ENCODE measurements around the gene TMEM150B.

Gene TMEM150B

DNA sequence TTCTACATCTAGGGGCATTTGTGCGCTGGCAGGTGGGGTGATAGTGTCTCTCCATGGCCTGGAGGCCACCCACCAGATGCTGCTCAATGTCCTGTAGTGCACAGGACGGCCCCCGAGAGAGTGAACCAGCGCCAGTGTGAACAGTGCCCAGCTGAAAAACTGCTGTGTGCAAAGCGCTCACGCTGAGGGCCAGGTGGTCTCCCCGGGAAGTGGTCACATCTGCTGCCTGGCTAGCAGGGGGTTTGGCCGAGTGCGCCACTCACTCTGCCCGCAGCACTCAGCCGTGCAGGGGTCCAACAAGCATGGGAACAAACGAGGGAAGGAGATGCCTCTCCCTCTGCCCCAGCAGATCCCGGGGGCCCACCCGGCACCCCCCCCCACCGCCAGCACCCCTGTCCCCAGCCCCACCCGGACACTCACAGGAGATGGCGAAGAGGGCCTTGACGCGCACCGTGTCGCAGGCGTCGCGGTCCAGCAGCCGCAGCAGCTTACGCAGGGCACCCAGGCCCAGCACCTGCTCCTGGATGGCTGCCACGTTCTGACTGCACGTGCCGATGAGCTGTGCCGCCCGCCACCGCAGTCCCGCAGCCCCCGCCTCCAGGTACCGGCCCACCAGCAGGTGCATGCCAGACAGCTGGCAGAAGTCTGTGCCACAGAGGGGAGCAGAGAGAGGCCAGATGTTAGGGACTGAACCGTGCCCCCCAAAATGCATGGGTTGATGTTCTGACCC, 51.0 kb downstream of the TMEM150B start:
- no peak for DNase-seq

DNA sequence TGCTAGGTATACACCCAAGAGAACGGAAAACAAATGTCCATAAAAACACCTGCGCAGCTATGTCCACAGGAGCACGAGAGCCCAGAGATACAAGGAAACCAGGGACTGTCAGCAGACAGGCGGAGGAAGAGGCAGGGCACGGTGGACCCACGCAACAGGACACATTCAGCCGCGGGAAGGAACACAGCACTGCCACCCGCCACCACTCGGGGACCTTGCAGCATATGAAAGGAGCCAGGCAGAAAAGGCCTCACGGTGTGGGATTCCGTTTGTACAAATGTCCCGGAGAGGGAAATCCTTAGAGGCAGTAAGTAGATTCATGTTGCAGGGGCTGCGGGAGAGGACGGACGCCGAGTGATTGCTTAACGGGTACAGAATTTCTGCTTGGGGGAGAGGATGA, 53.0 kb downstream of the TMEM150B start:
- no peak for DNase-seq

DNA sequence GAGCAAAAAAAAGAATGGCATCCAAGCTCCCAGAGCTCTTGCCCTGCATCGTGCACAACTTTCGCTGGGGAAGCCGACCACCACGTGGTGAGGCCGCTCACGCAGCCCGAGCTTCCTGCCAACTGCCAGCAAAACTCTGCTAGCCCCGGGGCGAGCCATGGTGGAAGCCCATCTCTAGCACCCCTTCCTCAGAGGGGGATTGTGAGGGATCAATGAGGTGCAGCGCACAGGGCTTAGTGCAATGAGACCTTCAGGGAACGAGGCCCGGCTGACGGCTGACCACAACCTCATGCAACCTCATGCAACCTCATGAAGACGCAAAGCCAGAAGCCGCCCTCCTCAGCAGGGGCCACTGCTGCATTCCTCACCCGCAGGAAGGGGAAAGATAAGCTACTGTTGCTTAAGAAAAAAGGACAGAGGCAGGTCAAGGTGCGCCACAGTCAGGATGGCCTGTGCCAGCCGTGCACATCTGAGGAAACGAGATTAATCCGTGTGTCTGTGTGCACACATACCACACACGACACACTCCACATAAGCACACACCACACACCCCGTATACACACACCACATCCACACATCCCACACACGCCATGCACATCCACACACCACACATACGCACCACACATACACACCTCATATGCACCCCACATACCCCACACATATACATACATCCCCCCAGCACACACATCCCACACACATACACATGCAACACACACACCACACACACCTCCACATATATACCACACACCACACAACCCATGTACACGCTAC, 54.8 kb downstream of the TMEM150B start:
- DNase-seq: no peak

DNA sequence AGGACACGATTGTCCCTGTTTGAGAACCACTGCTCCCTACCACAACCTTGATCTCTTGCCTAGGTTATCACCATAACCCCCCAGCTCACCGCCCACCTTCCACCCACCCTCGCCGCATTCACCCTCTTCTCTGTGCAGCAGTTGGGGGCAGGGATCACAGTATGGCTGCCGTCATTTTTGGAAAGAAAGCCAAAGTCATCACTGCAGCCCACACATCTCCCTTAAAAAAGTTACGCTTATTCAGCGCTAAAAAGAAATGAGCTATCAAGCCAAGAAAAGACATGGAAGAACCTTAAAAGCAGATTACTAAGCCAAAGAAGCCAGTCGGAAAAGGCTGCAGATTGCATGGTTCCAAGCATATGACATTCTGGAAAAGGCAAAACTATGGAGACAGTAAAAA, 55.8 kb downstream of the TMEM150B start:
- DNase-seq: no peak

DNA sequence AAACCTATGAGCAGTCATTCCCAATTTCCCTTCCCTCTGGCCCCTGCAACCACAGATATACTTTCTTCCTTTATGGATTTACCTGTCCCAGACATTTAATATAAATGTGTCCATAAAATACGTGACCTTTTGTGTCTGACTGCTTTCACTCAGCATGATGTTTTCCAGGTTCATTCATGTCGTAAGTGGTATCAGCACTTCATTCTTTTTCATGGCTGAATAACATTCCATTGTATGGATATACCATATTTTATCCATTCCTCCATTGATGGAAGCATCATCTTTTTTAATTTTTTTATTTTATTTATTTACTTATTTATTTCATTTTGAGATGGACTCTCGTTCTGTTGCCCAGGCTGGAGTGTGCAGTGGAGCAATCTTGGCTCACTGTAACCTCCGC, 58.3 kb downstream of the TMEM150B start:
- DNase-seq: no peak

DNA sequence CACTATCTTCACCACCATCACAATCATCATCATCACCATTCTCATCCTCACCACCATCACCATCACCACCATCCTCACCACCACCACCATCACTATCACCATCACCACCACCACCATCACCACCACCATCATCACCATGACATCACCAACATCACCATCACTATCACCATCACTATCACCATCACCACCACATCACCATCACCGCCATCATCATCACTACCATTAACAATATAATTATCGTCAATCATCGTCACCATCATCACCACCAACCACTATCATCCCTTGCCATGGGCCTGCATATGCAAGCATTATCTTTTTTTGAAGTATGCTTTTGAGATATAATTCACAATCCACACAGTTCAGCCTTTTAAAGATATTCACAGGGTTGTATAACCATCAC, 58.7 kb downstream of the TMEM150B start:
- DNase-seq: no peak

DNA sequence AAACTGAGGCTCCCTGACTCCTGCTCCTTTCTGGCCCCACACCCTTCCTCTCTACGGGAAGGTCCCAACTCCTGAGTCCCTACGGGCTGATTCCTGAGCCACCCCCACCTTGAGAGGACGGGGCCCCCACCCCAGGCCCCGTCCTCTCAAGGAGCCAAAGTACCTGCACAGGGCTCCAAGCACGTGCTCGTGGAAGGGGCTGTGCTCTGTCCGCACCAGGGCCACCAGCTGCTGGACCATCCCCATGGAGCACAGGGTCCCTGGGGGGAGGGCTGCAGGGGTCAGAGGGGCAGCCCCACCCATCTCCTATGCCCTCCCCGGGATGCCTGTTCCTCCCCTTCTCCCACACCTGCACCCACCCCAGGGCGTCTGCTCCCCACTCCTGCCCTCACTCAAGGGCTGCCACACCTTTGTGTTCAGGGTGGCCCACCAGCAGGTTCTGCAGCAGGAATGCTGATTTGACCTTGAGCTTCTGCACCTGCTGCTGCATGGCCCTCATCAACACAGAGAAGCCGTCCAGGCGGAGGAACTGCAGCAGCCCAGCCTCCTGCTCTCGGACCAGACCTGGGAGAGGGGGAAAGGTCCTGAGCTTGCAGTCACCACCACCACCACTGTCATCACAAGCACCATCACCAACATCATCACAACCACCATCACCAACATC, 59.3 kb downstream of the TMEM150B start:
- no peak for DNase-seq

DNA sequence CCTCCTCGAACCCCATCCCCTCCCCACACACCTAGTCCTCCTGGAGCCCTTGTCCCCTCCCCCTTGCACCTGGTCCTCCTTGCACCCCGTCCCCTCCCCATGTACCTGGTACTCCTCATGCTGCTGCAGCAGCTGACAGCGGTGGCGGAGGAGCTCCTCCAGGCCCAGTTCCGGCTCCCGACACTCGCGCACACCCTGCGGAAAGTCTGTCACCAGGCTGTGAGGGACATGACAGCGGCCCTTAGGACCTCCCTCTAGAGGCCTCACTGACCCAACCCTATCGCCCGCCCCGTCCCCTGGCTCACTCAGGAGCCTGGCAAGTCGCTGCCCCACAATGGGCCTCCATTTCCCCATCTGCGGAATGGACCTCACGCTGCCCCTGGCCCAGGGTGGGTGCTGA, 60.0 kb downstream of the TMEM150B start:
- no peak for DNase-seq

DNA sequence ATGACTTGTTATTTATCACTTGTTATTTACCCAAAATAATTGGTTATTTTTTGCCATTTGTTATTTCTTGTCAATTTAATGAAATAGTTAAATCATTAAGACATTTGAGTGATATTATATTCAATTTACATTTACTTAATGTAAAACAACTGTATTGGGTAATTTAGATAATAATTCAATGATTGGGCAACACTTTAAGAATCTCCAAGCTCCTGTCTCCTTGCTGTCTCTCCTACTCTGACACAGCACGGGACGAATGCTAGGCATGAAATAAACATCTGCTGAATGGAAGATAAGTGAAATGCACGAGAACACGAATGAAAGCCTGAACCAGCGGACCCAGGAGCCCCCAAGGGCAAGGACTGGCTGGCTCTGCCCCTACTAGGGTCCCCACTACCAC, 60.6 kb downstream of the TMEM150B start:
- no peak for DNase-seq
